ENCODE data around the gene TYMS. TPM values are rescaled to one million over a fixed set of nuclear protein-coding genes. Genes with fewer than 3 reads are reported as not detected.

The TYMS gene
- total RNA-seq, 2 donors from 2014 or later = 81.9 to 90.0 TPM

- 85 to 87% methylated on average over 4 of the region's 4 CpGs for WGBS, 2 experiments (ENCODE audit: insufficient coverage in 1 of 2, insufficient read length in 1 of 2)
Measured at GRCh38 chr18:615773-616172, 41.7 kb upstream of the TYMS start.

GRCh38 chr18:616380-616995 lies 41.0 kb upstream of the TYMS start:
- Mint-ChIP-seq H3K9me3 (no peaks in the 10 kb centered on the region), H3K27ac (no peak overlapping the region), H3K27me3 (ENCODE audit: insufficient read depth) (no peaks in the 10 kb centered on the region), H3K4me3 (no peak overlapping the region), H3K4me1 (no peaks in the 10 kb centered on the region), H3K36me3 (ENCODE audit: low read depth) (no peaks in the 10 kb centered on the region)
- no peak overlapping the region for H3K27ac ChIP-seq (ENCODE audit: low read depth, low read length)
- no peak overlapping the region for H3K9ac ChIP-seq (ENCODE audit: extremely low read depth, low read length, poor library complexity, severe bottlenecking)
- DNase-seq = no peak
- 10 to 27% methylated on average over 3 of the region's 4 CpGs for WGBS, 2 experiments (ENCODE audit: insufficient coverage in 1 of 2, insufficient read length in 1 of 2)
- TF ChIP-seq, protein P1, sequence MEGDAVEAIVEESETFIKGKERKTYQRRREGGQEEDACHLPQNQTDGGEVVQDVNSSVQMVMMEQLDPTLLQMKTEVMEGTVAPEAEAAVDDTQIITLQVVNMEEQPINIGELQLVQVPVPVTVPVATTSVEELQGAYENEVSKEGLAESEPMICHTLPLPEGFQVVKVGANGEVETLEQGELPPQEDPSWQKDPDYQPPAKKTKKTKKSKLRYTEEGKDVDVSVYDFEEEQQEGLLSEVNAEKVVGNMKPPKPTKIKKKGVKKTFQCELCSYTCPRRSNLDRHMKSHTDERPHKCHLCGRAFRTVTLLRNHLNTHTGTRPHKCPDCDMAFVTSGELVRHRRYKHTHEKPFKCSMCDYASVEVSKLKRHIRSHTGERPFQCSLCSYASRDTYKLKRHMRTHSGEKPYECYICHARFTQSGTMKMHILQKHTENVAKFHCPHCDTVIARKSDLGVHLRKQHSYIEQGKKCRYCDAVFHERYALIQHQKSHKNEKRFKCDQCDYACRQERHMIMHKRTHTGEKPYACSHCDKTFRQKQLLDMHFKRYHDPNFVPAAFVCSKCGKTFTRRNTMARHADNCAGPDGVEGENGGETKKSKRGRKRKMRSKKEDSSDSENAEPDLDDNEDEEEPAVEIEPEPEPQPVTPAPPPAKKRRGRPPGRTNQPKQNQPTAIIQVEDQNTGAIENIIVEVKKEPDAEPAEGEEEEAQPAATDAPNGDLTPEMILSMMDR (conservative IDR thresholded peaks at IDR 0.05) = peak; percentile 91
- no peaks in the 10 kb centered on the region for H3K9me3 ChIP-seq (ENCODE audit: control insufficient read depth, low read length)
- no peak overlapping the region for H3K4me3 ChIP-seq (ENCODE audit: low read length)
- no peaks in the 10 kb centered on the region for H3K4me1 ChIP-seq (ENCODE audit: control insufficient read depth, insufficient read depth, low read length)
- H3K27me3 ChIP-seq (ENCODE audit: control insufficient read depth, insufficient read depth, low read length, poor library complexity, severe bottlenecking) = no peaks in the 10 kb centered on the region
- H3K36me3 ChIP-seq (ENCODE audit: control insufficient read depth, insufficient read depth, low read length) = no peaks in the 10 kb centered on the region

More at GRCh38 chr18:615773-616172, 41.7 kb upstream of the TYMS start:
- DNase-seq = no peak
- H3K36me3 ChIP-seq (ENCODE audit: control insufficient read depth, insufficient read depth, low read length) = no peaks in the 10 kb centered on the region
- TF ChIP-seq, protein P1 (conservative IDR thresholded peaks at IDR 0.05) = no peak
- H3K36me3 Mint-ChIP-seq (ENCODE audit: low read depth) = no peaks in the 10 kb centered on the region
- H3K4me1 ChIP-seq (ENCODE audit: control insufficient read depth, insufficient read depth, low read length) = no peaks in the 10 kb centered on the region
- no peak overlapping the region for H3K4me3 ChIP-seq (ENCODE audit: low read length)
- no peaks in the 10 kb centered on the region for H3K27me3 ChIP-seq (ENCODE audit: control insufficient read depth, insufficient read depth, low read length, poor library complexity, severe bottlenecking)
- no peaks in the 10 kb centered on the region for H3K9me3 ChIP-seq (ENCODE audit: control insufficient read depth, low read length)
- H3K27ac ChIP-seq (ENCODE audit: low read depth, low read length) = no peak overlapping the region
- H3K27ac Mint-ChIP-seq = no peak overlapping the region
- no peak overlapping the region for H3K9ac ChIP-seq (ENCODE audit: extremely low read depth, low read length, poor library complexity, severe bottlenecking)
- H3K27me3 Mint-ChIP-seq (ENCODE audit: insufficient read depth) = no peaks in the 10 kb centered on the region
- H3K9me3 Mint-ChIP-seq = no peaks in the 10 kb centered on the region
- no peak overlapping the region for H3K4me3 Mint-ChIP-seq
- no peaks in the 10 kb centered on the region for H3K4me1 Mint-ChIP-seq

DNA sequence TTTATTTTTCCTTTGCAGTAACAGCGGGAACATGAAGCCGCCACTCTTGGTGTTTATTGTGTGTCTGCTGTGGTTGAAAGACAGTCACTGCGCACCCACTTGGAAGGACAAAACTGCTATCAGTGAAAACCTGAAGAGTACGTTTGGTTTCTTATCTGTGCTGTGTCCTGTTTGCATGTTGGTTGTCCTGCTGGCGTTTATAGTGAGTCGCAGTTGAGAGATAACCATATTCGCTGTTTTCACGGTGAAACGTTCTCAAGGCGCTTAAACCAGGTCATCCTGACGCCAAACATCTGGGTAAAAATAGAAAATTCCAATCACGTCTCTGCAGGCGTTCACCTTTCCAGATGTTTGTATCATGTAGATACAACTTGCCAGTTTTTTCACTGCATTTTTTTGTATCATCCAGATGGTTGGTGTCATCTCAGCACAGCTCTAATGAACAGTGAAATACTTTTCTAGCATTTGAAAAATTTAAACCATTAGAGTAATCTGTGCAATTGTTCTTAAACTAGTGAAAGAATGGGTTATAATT lies 39.4 kb upstream of the TYMS start:
- WGBS, 2 experiments (ENCODE audit: insufficient coverage in 1 of 2, insufficient read length in 1 of 2) = 91 to 93% methylated on average over 13 of the region's 13 CpGs
- Histone ChIP-seq H3K27me3 (ENCODE audit: control insufficient read depth, insufficient read depth, low read length, poor library complexity, severe bottlenecking) (no peaks in the 10 kb centered on the region), H3K27ac (ENCODE audit: low read depth, low read length) (no peak overlapping the region), H3K4me3 (ENCODE audit: low read length) (no peak overlapping the region), H3K9me3 (ENCODE audit: control insufficient read depth, low read length) (no peaks in the 10 kb centered on the region), H3K4me1 (ENCODE audit: control insufficient read depth, insufficient read depth, low read length) (no peaks in the 10 kb centered on the region), H3K36me3 (ENCODE audit: control insufficient read depth, insufficient read depth, low read length) (no peaks in the 10 kb centered on the region), H3K9ac (ENCODE audit: extremely low read depth, low read length, poor library complexity, severe bottlenecking) (no peak overlapping the region)
- Mint-ChIP-seq H3K27ac (no peak overlapping the region), H3K4me3 (no peak overlapping the region), H3K36me3 (ENCODE audit: low read depth) (no peaks in the 10 kb centered on the region), H3K4me1 (no peaks in the 10 kb centered on the region), H3K9me3 (no peaks in the 10 kb centered on the region), H3K27me3 (ENCODE audit: insufficient read depth) (no peaks in the 10 kb centered on the region)
- TF ChIP-seq, protein P1 (conservative IDR thresholded peaks at IDR 0.05) = no peak
- DNase-seq = no peak
